ENCODE results near the gene GSTO2.
A peak's percentile ranks its signal among the peaks of the same experiment; 100 is the strongest.

Gene GSTO2

GRCh38 chr10:104279550-104280259 is 10.7 kb downstream of the GSTO2 start:
- DNase-seq (ENCODE audit: low read depth, low spot score), result no peak

GRCh38 chr10:104281694-104282093 is 12.7 kb downstream of the GSTO2 start:
- no peak for DNase-seq (ENCODE audit: low read depth, low spot score)

DNA sequence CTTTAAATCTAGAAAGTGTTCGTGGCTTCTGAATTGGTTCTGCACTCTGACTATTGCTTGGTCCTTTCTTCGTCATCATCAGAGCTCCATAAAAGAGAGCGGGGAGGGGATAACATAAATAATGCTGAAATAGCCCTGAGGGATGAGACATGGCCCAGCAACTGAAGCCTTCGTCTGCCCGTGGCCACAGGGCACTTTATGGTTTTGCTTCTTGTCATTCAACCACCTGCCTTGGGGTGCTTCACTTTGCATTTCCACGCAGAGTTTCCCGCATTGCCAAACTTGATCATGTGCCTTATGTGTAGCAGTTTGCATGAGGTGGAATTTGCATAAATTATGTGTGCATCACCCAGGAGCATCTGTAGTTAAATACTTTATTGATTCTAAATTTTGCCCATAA is 15.9 kb downstream of the GSTO2 start:
- no peak for DNase-seq (ENCODE audit: low read depth, low spot score)

- DNase-seq (ENCODE audit: low read depth, low spot score), result no peak
These were observed 18.0 kb downstream of the GSTO2 start for GRCh38 chr10:104286939-104287338.

DNA sequence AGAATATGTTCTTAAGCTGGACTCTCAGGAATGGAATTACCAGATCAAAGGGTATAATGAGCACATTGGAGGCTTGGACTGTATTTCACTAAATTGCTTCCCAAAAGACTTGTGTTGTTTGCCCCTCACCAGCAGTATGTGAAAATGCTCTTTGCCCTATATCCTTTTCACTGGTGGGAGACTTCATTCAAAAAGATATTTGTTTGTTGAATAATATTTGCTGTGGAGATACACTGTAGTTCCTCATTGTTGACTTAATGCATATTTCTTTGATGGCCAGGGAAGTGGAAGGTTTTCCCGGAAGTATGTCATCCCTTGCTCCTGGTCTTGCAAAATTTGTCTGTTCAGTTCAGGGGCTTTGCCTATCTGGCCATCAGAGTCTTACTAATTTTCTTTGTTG is 19.4 kb downstream of the GSTO2 start:
- DNase-seq (ENCODE audit: low read depth, low spot score), result no peak

DNA sequence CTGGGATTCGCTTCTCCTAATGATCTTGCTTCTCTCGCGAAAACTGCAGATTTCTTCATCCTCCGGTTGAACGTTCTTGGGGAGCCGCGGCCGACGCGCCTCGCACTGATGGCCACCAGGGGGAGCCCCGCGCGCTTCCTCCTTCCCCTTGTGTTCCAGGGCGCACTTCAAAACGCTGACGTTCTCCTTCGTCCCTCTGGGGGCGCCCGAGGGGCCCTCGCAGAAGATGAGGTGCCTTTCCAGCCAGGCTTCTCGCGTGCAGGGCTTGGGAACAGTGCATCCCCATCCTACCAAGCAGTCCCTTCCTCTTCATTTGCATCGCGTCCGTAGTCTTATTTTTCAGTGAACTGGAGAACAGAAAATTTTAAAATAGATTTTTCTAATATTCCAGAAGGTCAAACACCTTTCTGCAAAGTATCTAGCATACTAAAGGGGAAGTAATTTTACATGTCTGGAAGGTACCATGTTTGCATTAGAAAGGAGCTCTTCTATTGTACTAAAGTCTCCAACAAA is 22.5 kb downstream of the GSTO2 start:
- DNase-seq (ENCODE audit: low read depth, low spot score), result peak; percentile 81

GRCh38 chr10:104293011-104293410 is 24.0 kb downstream of the GSTO2 start:
- no peak for DNase-seq (ENCODE audit: low read depth, low spot score)

DNA sequence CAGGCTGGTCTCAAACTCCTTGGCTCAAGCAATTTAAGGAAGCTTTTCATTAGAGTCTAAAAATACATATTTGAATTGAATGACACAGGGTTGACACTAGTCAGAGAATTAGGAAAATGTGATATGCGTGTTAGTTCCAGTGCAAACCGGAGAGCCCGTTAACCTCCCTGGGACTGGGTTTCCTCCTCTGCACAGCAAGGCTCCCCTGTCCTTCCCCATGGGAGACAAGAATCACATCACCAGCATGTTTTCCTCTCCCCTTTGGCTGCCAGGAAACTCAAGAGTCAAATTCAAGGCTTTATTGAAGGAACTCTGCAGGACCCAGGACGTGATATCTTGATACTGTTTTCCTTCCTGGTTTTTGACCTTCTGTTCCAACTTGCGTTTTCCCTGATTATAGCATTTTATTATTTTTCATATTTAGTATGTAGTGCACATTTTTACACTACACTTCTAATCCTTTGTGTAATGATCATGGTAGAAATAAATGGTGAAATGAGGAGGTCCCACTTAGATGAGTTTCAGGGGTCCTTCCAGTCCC is 24.9 kb downstream of the GSTO2 start:
- DNase-seq (ENCODE audit: low read depth, low spot score), result no peak

DNA sequence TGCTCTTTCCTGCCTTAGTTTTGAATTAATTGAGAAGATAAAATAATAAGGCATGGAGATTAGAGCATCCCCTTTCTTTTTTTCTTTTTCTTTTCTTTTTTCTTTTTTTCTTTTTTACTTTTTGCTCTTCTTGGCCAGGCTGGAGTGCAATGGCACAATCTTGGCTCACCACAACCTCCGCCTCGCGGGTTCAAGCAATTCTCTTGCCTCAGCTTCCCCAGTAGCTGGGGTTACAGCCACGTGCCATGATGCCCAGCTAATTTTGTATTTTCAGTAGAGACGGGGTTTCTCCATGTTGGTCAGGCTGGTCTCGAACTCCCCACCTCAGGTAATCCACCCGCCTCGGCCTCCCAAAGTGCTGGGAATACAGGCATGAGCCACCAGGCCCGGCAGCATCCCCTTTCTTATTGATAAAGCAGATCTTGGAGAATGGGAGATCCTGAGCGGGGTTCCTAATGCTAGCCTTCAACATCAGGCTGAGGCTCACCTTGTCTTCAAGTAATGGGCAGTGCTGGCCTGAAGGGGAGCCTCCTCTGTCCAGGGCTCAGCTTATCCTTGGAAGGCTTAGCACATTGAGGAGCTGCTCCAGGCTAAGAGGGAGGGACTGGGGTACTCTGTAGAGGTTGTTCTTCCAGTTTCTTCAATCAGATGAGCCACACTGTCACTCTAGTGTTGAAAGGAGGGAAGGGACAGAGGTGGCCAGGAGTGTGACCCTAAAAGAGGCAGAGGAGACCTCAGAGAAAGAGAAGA is 27.9 kb downstream of the GSTO2 start:
- DNase-seq (ENCODE audit: low read depth, low spot score), result no peak

GRCh38 chr10:104297697-104298660 is 29.0 kb downstream of the GSTO2 start:
- no peak for DNase-seq (ENCODE audit: low read depth, low spot score)

GRCh38 chr10:104299031-104299904 is 30.3 kb downstream of the GSTO2 start:
- no peak for DNase-seq (ENCODE audit: low read depth, low spot score)

DNA sequence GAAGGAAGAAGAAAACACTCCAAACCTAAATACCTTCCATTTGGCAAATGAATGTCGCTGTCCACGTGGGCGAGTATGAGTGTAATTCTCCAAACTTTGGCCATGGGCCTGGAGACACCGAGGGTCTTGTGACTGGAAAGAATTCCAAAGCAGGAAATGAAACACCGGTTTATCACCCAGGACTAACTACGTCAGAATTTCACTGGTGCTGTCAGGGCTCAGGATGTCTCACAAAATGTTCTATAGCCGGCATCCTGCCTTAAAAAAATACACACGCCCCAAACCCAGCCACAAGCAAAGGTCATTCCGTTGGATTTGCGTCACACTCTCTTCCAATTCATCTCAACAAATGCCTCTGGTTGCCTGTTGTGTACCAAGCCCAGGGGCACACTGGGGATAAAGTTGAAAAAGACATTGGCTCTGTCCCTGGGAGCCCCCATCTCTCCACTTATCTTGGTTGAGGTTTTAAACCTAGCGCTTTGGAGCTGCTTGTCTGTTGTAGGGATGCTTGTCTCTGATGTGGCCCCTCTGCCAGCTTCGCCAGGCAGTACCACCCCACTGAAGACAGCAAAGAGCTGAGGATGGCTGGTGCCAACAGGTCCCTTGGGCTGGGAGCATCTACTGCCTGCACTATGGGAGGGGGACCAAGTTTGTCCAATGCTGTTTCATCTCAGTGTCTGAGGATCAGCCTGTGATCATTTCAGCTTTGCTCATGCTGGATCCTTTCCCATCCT is 31.2 kb downstream of the GSTO2 start:
- no peak for DNase-seq (ENCODE audit: low read depth, low spot score)

- no peak for DNase-seq (ENCODE audit: low read depth, low spot score)
These were observed 31.8 kb downstream of the GSTO2 start for GRCh38 chr10:104300736-104301292.

GRCh38 chr10:104301907-104302690 is 33.1 kb downstream of the GSTO2 start:
- no peak for DNase-seq (ENCODE audit: low read depth, low spot score)

GRCh38 chr10:104303594-104304355 is 34.8 kb downstream of the GSTO2 start:
- DNase-seq (ENCODE audit: low read depth, low spot score), result no peak

DNA sequence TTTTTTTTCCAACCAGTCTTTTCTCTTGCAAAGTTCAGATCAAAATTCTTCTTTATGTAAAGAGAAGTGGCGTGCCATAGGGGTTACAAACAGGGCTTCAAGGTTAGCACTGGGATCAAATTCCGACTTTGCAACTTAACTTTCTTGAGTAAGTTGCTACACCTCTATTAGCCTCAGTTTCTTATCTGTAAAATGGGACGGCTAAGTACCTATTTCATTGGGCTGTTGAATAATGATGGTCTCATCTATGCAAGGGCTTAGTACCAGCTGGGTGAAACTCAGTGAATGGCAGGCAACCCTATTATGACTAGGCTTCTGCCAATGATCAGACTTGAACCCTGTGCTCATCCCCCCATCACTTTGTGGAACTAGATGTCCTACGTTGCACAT is 35.4 kb downstream of the GSTO2 start:
- DNase-seq (ENCODE audit: low read depth, low spot score), result no peak

- DNase-seq (ENCODE audit: low read depth, low spot score), result no peak
These were observed 35.9 kb downstream of the GSTO2 start for GRCh38 chr10:104304927-104305326.

GRCh38 chr10:104306897-104307296 is 37.9 kb downstream of the GSTO2 start:
- DNase-seq (ENCODE audit: low read depth, low spot score), result no peak

All from activated CD4-positive, CD25-positive, alpha-beta regulatory T cell treated with anti-CD3 and anti-CD28 coated beads, Interleukin-2, amount 50 U/mL, for 16 hours (primary cell).